Measurements from ENCODE around the gene VWA5B1.

Gene VWA5B1

DNA sequence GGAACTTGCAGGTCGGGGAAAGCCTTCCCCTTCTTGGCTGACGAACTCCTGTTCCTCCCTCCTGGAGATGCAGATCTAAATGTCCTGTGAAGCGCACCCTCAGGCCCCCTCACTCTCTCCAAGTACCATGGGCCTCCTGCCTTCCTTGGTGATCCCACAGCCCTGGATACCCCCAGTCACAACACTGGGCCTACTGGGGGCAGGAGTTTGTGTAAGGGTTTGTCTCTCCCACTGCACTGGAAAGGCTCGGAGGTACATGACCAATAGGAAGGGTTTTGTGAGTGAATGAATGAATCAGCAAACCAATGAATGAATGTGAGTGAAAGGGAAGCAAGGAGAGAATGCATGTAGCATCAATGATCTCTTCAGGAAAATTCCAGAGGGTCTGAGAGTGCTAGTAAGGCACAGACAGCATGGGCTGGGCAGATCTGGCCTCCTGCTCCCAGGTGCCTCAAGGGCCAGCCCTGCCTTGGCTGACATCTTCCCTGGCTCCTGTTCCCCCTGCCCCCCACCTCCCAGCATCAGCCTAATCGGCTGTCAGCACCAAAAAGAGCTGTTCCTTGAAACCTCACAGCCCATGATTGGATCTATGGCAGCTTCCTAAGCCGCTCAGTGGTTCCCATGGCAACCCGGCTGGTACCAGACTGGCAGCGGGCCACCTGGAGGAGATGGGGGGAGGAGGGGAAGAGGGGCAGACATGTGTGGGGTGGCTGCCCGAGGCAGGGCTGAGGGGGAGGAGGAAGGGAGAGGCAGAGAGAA, 95.8 kb downstream of the VWA5B1 start:
- DNase-seq (ENCODE audit: low read depth in 2 of 2): no peak

- no peak for DNase-seq (ENCODE audit: low read depth in 2 of 2)
Observed at GRCh38 chr1:20389571-20389970, 98.9 kb downstream of the VWA5B1 start.

GRCh38 chr1:20390589-20391331, 100.1 kb downstream of the VWA5B1 start:
- no peak for DNase-seq (ENCODE audit: low read depth in 2 of 2)

DNA sequence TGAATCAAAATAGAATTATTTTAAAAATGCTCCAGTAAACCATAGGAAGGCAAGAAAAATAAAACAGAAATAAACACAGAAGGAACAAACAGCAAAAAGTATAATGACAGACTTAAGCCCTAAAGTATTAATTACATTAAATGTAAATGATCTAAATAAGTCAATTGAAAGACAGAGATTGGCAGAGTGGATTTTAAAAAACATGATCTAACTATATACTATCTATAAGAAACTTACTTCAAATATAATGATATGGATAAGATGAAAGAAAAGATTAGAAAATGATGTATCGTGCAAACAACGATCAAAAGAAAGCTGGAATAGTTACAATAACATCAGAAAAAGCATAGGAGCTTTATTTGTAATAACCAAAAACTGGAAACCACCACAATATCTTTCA, 104.6 kb downstream of the VWA5B1 start:
- DNase-seq (ENCODE audit: low read depth in 2 of 2): no peak

DNA sequence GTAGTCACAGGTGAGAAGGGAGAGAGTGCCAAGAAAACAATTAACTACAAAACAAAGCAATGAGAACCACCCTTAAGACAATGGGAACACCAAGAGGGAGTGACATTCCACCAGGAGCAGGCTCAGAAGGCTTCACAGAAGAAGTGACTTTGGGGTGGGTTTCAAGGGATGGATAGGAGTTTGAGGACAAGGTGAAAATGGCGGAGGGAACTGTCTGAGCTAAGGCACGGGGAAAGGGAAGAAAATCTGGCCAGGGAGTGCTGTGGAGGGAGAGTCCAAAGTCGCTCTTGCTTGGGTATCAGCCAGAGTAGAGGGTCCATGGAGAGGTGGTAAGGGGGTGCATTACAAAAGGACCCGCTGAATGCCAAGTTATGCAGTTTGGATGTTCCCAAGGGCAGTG, 108.1 kb downstream of the VWA5B1 start:
- DNase-seq (ENCODE audit: low read depth in 2 of 2): no peak

DNA sequence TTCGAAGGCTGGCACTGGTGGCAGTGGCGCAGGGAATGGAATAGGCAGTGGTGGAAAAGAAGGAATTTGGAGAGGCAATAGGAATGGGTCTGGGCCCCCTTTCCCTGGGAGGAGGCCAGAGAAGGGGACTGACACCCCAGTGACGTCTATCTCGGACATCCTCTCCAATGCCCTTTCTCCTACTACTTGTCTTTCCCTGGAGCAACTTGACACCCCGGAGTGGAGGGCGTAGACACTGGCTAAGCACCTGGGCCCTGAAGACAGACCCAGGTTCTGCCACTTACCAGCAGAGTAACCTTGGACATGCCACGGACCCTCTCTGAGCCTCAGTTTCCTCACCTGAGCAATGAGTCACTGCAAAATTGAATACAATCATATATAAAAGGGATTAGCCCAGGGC, 108.5 kb downstream of the VWA5B1 start:
- DNase-seq (ENCODE audit: low read depth in 2 of 2): no peak

- no peak for DNase-seq (ENCODE audit: low read depth in 2 of 2)
Observed at GRCh38 chr1:20399606-20400180, 109.0 kb downstream of the VWA5B1 start.

GRCh38 chr1:20400341-20401177, 109.9 kb downstream of the VWA5B1 start:
- no peak for DNase-seq (ENCODE audit: low read depth in 2 of 2)

- DNase-seq (ENCODE audit: low read depth in 2 of 2): no peak
Observed at GRCh38 chr1:20401405-20402010, 110.8 kb downstream of the VWA5B1 start.

DNA sequence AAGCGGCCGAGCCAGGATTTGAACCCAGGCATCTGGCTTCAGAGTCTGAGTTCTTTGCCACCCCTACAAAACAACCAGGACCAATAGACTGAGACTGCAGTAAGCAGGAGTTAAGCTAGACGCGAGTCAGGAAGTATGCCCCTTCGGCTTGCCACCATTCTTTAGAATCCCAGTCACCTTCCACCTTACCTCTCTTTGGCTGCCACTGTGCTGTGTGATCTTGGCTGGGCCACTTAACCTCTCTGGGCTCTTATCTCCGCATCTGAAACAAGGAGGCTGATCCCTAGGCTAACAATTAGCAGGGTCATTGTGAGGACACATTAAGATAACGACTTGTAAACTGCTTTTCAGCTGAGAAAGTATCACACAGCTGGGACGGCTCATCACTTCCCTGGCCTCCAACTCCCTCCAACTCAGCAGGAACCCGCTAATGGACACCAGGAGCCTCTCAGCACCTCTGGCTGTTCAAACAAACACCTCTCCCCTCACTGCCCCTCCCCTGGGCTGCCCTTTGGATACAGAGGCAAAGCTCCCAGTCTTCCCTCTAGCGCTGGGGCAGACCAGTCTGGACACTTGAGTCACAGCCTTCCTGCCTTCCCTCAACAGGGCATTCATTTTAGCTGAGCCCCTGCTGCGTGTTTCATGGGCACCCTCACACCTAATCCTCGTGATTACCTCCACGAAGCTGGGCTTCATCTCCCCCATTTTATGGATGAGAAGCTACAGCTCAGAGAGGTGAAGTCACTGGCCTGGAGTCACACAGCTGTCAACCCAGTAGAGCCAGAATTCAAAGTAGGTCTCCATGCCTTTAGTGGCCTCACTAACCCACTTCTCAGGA, 112.1 kb downstream of the VWA5B1 start:
- no peak for DNase-seq (ENCODE audit: low read depth in 2 of 2)

DNA sequence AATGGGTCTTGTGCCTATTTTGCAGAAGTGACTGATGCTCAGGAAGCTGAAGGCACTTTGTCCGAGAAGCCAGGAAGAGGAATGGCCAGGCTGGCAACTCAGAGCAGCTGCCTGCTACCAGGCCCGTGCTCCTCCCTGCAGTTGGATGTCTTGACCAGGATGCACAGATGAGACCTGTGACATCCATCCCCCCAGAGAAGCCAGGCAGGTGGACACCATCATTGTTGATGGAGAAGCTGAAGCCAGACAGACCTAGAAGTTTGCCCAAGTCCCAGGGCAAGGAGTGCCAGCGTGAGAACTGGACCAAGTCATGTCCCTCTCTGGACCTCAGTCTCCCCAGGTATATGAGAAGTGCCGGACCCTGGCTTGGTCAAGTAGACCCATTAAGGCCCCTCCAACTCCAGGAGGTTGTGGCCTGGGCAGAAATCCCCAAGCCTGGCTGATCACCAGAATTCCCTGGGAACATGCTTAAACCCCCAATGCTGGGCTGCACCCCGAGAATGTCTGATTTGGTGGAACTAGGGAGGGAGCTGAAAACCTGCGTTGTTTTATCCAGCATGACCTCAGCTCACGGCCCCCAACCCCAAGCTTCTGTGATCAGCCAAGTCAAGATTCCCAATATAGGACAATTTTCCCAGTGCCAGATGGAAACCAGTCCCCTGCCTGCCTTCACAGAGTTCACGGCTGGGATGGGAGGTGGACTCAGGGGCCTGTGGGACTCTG, 112.9 kb downstream of the VWA5B1 start:
- DNase-seq (ENCODE audit: low read depth in 2 of 2): no peak

- no peak for DNase-seq (ENCODE audit: low read depth in 2 of 2)
Observed at GRCh38 chr1:20404466-20404865, 113.8 kb downstream of the VWA5B1 start.

Measured in stimulated activated CD8-positive, alpha-beta memory T cell treated with anti-CD3 and anti-CD28 coated beads, Interleukin-2, amount 100 ng/mL, for 48 hours (primary cell).